HG02678 (cell line): ENCODE data around the gene PLK5.

Experiments used
- ATAC-seq: cut with Tn5 transposase; IDR thresholded peaks from one replicate; pipeline ENCODE4 v1.9.1; 2021; ENCODE audit warnings: mild to moderate bottlenecking, moderate library complexity; ENCODE audit not compliant: unreplicated experiment

PLK5 gene

GRCh38 chr19:1576242-1577089, 52.6 kb downstream of the PLK5 start:
- no peak for ATAC-seq

GRCh38 chr19:1577090-1577928, 53.4 kb downstream of the PLK5 start:
- ATAC-seq = no peak

- ATAC-seq = no peak
These were observed 54.2 kb downstream of the PLK5 start for GRCh38 chr19:1577929-1578618.

GRCh38 chr19:1579222-1579621, 55.3 kb downstream of the PLK5 start:
- no peak for ATAC-seq

GRCh38 chr19:1580382-1580781, 56.5 kb downstream of the PLK5 start:
- ATAC-seq = no peak

GRCh38 chr19:1580957-1581356, 57.1 kb downstream of the PLK5 start:
- no peak for ATAC-seq

GRCh38 chr19:1582201-1582600, 58.3 kb downstream of the PLK5 start:
- no peak for ATAC-seq

- no peak for ATAC-seq
These were observed 60.8 kb downstream of the PLK5 start for GRCh38 chr19:1584500-1585242.

- no peak for ATAC-seq
These were observed 61.3 kb downstream of the PLK5 start for GRCh38 chr19:1585243-1585580.
